ENCODE data around the gene ERC1.
A peak's percentile ranks its signal among the peaks of the same experiment; 100 is the strongest.

Gene ERC1

GRCh38 chr12:1515428-1515827 lies 524.4 kb downstream of the ERC1 start:
- no peak for DNase-seq (ENCODE audit: low read depth)

GRCh38 chr12:1517007-1517406 lies 526.0 kb downstream of the ERC1 start:
- peak; percentile 86 for DNase-seq (ENCODE audit: low read depth)

- no peak for DNase-seq (ENCODE audit: low read depth)
These were observed 526.9 kb downstream of the ERC1 start for GRCh38 chr12:1517734-1518525.

- peak; percentile 91 for DNase-seq (ENCODE audit: low read depth)
These were observed 527.8 kb downstream of the ERC1 start for GRCh38 chr12:1518591-1519516.

- DNase-seq (ENCODE audit: low read depth): no peak
These were observed 528.6 kb downstream of the ERC1 start for GRCh38 chr12:1519642-1520041.

- no peak for DNase-seq (ENCODE audit: low read depth)
These were observed 532.0 kb downstream of the ERC1 start for GRCh38 chr12:1523046-1523445.

GRCh38 chr12:1523558-1524050 lies 532.6 kb downstream of the ERC1 start:
- no peak for DNase-seq (ENCODE audit: low read depth)

GRCh38 chr12:1525858-1526257 lies 534.8 kb downstream of the ERC1 start:
- no peak for DNase-seq (ENCODE audit: low read depth)

- DNase-seq (ENCODE audit: low read depth): peak; percentile 99
These were observed 536.8 kb downstream of the ERC1 start for GRCh38 chr12:1527789-1528188.

- no peak for DNase-seq (ENCODE audit: low read depth)
These were observed 537.8 kb downstream of the ERC1 start for GRCh38 chr12:1528791-1529190.

- DNase-seq (ENCODE audit: low read depth): peak; percentile 55
These were observed 538.3 kb downstream of the ERC1 start for GRCh38 chr12:1529228-1529861.

GRCh38 chr12:1529862-1530591 lies 539.0 kb downstream of the ERC1 start:
- DNase-seq (ENCODE audit: low read depth): peak; percentile 77

GRCh38 chr12:1530592-1531152 lies 539.6 kb downstream of the ERC1 start:
- DNase-seq (ENCODE audit: low read depth): no peak

GRCh38 chr12:1531153-1531653 lies 540.2 kb downstream of the ERC1 start:
- no peak for DNase-seq (ENCODE audit: low read depth)

GRCh38 chr12:1531654-1532374 lies 540.8 kb downstream of the ERC1 start:
- peak; percentile 55 for DNase-seq (ENCODE audit: low read depth)

- DNase-seq (ENCODE audit: low read depth): peak; percentile 60
These were observed 541.5 kb downstream of the ERC1 start for GRCh38 chr12:1532375-1533165.

GRCh38 chr12:1533205-1533601 lies 542.2 kb downstream of the ERC1 start:
- DNase-seq (ENCODE audit: low read depth): peak; percentile 77

GRCh38 chr12:1533602-1534304 lies 542.7 kb downstream of the ERC1 start:
- peak; percentile 89 for DNase-seq (ENCODE audit: low read depth)

- DNase-seq (ENCODE audit: low read depth): no peak
These were observed 543.7 kb downstream of the ERC1 start for GRCh38 chr12:1534748-1535147.
